Measurements from ENCODE around the gene FNIP1. TPM values are rescaled to one million over a fixed set of nuclear protein-coding genes. Genes with fewer than 3 reads are reported as not detected.

The FNIP1 gene
- total RNA-seq, 1 donor from 2014 or later = 30.6 TPM

DNA sequence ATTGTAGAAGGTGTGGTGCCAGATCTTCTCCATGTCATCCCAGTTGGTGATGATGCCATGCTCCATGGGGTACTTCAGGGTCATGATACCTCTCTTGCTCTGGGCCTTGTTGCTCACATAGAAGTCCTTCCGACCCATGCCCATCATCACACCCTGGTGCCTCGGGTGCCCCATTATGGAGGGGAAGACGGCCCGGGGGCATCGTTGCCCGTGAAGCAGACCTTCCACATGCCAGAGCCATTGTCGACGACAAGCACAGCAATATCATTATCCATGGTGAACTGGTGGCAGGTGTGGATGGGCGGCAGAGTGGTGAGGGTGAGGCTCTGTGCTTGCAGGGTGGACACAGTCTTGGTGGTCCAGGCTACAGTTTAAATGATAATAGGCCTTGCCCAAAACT, 137.0 kb downstream of the FNIP1 start:
- TF ChIP-seq, protein P1, sequence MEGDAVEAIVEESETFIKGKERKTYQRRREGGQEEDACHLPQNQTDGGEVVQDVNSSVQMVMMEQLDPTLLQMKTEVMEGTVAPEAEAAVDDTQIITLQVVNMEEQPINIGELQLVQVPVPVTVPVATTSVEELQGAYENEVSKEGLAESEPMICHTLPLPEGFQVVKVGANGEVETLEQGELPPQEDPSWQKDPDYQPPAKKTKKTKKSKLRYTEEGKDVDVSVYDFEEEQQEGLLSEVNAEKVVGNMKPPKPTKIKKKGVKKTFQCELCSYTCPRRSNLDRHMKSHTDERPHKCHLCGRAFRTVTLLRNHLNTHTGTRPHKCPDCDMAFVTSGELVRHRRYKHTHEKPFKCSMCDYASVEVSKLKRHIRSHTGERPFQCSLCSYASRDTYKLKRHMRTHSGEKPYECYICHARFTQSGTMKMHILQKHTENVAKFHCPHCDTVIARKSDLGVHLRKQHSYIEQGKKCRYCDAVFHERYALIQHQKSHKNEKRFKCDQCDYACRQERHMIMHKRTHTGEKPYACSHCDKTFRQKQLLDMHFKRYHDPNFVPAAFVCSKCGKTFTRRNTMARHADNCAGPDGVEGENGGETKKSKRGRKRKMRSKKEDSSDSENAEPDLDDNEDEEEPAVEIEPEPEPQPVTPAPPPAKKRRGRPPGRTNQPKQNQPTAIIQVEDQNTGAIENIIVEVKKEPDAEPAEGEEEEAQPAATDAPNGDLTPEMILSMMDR (IDR thresholded peaks at IDR 0.05; ENCODE audit: unreplicated experiment) = no peak
- peak overlapping the region; percentile 49 for H3K4me3 Mint-ChIP-seq (ENCODE audit: unreplicated experiment)
- peaks cover 11% of the 10 kb centered on the region for H3K9me3 Mint-ChIP-seq (ENCODE audit: unreplicated experiment)
- no peaks in the 10 kb centered on the region for H3K4me1 Mint-ChIP-seq (ENCODE audit: unreplicated experiment)
- H3K27me3 Mint-ChIP-seq (ENCODE audit: unreplicated experiment) = peaks cover 6% of the 10 kb centered on the region
- no peak for DNase-seq (ENCODE audit: low spot score)
- no peak overlapping the region for H3K27ac Mint-ChIP-seq (ENCODE audit: unreplicated experiment)
- H3K36me3 Mint-ChIP-seq (ENCODE audit: low read depth, unreplicated experiment) = peaks cover 43% of the 10 kb centered on the region

DNA sequence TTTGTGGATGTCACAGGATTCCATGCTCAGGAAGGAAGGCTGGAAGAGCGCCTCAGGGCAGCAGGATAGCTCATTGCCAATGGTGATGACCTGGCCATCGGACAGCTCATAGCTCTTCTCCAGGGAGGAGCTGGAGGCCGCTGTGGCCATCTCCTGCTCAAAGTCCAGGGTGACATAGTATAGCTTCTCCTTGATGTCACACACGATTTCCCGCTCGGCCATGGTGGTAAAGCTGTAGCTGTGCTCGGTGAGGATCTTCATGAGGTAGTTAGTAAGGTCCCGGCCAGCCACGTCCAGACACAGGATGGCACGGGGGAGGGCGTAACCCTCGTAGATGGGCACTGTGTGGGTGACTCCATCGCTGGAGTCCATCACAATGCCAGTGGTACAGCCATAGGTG, 137.5 kb downstream of the FNIP1 start:
- H3K4me1 Mint-ChIP-seq (ENCODE audit: unreplicated experiment) = no peaks in the 10 kb centered on the region

DNA sequence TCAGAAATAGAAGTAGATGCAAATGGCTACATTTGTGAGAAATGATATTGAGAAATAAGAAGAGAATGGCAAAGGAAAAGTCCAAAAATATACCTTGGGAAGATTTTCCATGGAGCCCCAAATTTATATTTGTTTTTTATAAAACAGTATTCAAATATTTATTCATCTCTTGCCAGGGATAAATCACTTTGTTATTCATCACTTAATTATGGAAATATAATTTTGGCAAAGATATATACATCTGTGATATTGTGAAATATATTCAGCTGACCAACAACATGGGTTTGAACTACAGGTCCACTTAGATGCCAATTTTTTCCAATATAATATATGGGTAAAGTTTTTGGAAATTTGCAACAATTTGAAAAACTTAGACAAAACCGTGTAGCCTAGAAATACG, 142.0 kb downstream of the FNIP1 start:
- Mint-ChIP-seq H3K4me1 (ENCODE audit: unreplicated experiment) (no peaks in the 10 kb centered on the region), H3K27ac (ENCODE audit: unreplicated experiment) (no peak overlapping the region), H3K9me3 (ENCODE audit: unreplicated experiment) (no peaks in the 10 kb centered on the region), H3K27me3 (ENCODE audit: unreplicated experiment) (peaks cover 3% of the 10 kb centered on the region), H3K36me3 (ENCODE audit: low read depth, unreplicated experiment) (peaks cover 28% of the 10 kb centered on the region), H3K4me3 (ENCODE audit: unreplicated experiment) (no peak overlapping the region)
- DNase-seq (ENCODE audit: low spot score) = no peak
- TF ChIP-seq, protein P1 (IDR thresholded peaks at IDR 0.05; ENCODE audit: unreplicated experiment) = no peak

More for the DNA sequence above, 137.5 kb downstream of the FNIP1 start:
- Mint-ChIP-seq H3K27me3 (ENCODE audit: unreplicated experiment) (peaks cover 6% of the 10 kb centered on the region), H3K36me3 (ENCODE audit: low read depth, unreplicated experiment) (peaks cover 47% of the 10 kb centered on the region), H3K4me3 (ENCODE audit: unreplicated experiment) (peak overlapping the region; percentile 67), H3K9me3 (ENCODE audit: unreplicated experiment) (peaks cover 11% of the 10 kb centered on the region), H3K27ac (ENCODE audit: unreplicated experiment) (no peak overlapping the region)
- no peak for DNase-seq (ENCODE audit: low spot score)
- TF ChIP-seq, protein P1 (IDR thresholded peaks at IDR 0.05; ENCODE audit: unreplicated experiment) = no peak

DNA sequence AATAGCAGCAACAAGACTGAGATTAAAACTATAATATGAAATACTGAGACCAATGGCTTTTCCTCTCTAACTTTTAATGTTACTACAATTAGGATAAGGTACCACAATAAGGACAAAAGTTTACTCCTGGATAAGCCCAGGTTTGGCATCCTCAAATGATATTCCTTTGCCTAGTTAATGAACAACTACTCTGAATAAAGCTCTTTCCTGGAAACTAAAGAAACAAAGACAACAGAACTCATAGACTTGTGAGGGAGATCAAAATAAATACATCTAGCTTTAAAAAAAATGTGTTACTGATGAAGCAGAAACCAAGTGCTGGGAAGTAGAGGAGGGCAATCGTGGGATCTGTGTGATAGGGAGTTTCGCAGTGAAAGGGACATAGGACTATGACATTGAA, 142.5 kb downstream of the FNIP1 start:
- H3K36me3 Mint-ChIP-seq (ENCODE audit: low read depth, unreplicated experiment) = peaks cover 24% of the 10 kb centered on the region
- H3K4me1 Mint-ChIP-seq (ENCODE audit: unreplicated experiment) = no peaks in the 10 kb centered on the region
- H3K27me3 Mint-ChIP-seq (ENCODE audit: unreplicated experiment) = peaks cover 1% of the 10 kb centered on the region
- no peak overlapping the region for H3K4me3 Mint-ChIP-seq (ENCODE audit: unreplicated experiment)
- H3K9me3 Mint-ChIP-seq (ENCODE audit: unreplicated experiment) = no peaks in the 10 kb centered on the region
- no peak for DNase-seq (ENCODE audit: low spot score)
- TF ChIP-seq, protein P1 (IDR thresholded peaks at IDR 0.05; ENCODE audit: unreplicated experiment) = no peak
- no peak overlapping the region for H3K27ac Mint-ChIP-seq (ENCODE audit: unreplicated experiment)

DNA sequence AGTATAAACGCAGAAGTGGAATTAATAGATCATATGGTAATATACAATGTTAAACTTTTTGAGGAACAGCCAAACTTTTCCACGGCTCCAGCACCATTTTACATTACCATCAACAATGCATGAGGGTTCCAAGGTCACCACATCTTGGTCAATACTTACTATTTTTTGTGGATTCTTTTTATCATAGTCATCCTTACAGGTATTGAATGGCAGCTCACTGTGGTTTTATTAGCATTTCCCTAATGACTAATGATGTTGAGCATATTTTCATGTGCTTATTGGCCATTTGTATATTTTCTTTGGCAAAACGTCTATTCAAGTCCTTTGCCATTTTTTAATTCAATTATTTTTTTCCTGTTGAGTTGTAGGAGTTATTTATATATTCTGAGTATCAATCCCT, 147.7 kb downstream of the FNIP1 start:
- TF ChIP-seq, protein P1 (IDR thresholded peaks at IDR 0.05; ENCODE audit: unreplicated experiment) = no peak
- no peaks in the 10 kb centered on the region for H3K27me3 Mint-ChIP-seq (ENCODE audit: unreplicated experiment)
- H3K36me3 Mint-ChIP-seq (ENCODE audit: low read depth, unreplicated experiment) = peaks cover 10% of the 10 kb centered on the region
- H3K4me1 Mint-ChIP-seq (ENCODE audit: unreplicated experiment) = no peaks in the 10 kb centered on the region
- DNase-seq (ENCODE audit: low spot score) = no peak
- H3K27ac Mint-ChIP-seq (ENCODE audit: unreplicated experiment) = no peak overlapping the region
- H3K4me3 Mint-ChIP-seq (ENCODE audit: unreplicated experiment) = no peak overlapping the region
- H3K9me3 Mint-ChIP-seq (ENCODE audit: unreplicated experiment) = no peaks in the 10 kb centered on the region

Measured in endothelial cell (in vitro differentiated cells).